ENCODE data around the gene SAMD14. TPM values are rescaled to one million over a fixed set of nuclear protein-coding genes. Genes with fewer than 3 reads are reported as not detected.

SAMD14 gene
- total and polyA plus RNA-seq, 2 experiments from 2014 or later: 0.70 to 4.7 TPM

- TF ChIP-seq REST (IDR thresholded peaks at IDR 0.05; ENCODE audit: unreplicated experiment): no peak
- TF ChIP-seq ZNF114 (CRISPR knock-in tag; IDR thresholded peaks at IDR 0.05): no peak
- TF ChIP-seq CTCF (conservative IDR thresholded peaks at IDR 0.05; ENCODE audit: low read depth in 2 of 2): no peak
Observed at GRCh38 chr17:50170662-50171370, 40.9 kb upstream of the SAMD14 start (continued).

- no peak overlapping the region for H3K4me3 ChIP-seq
- TF ChIP-seq NANOG (IDR thresholded peaks at IDR 0.05; ENCODE audit: borderline replicate concordance) (no peak), STAT1 (IDR thresholded peaks at IDR 0.05; ENCODE audit: unreplicated experiment) (no peak), ZNF462 (CRISPR knock-in tag; IDR thresholded peaks at IDR 0.05) (no peak), POLR2AphosphoS5 (IDR thresholded peaks at IDR 0.05; ENCODE audit: low read depth) (no peak)
- DNase-seq (ENCODE audit: low spot score) (no peak), ATAC-seq (no peak)
- H3K4me1 Mint-ChIP-seq: peaks cover 27% of the 10 kb centered on the region
- H2AFZ ChIP-seq: no peak overlapping the region
- H3F3A ChIP-seq (replicated peaks; ENCODE audit: low read depth): no peaks in the 10 kb centered on the region
- no peaks in the 10 kb centered on the region for H3K36me3 ChIP-seq (ENCODE audit: insufficient read depth)
- H3K9me2 ChIP-seq (ENCODE audit: insufficient read depth): no peaks in the 10 kb centered on the region
- H3K9me3 Mint-ChIP-seq: no peaks in the 10 kb centered on the region; the same call in 2 of the 3 replicates
- no peaks in the 10 kb centered on the region for H3K79me2 ChIP-seq (replicated peaks; ENCODE audit: insufficient read depth)
- no peaks in the 10 kb centered on the region for H3K4me1 ChIP-seq (ENCODE audit: insufficient read depth)
- no peaks in the 10 kb centered on the region for H3K36me3 Mint-ChIP-seq (ENCODE audit: low read depth)
- H3K27me3 ChIP-seq (ENCODE audit: insufficient read depth): no peaks in the 10 kb centered on the region
- H4K20me1 ChIP-seq (replicated peaks; ENCODE audit: insufficient read depth): no peaks in the 10 kb centered on the region
- H3K27ac ChIP-seq (ENCODE audit: low read depth): no peak overlapping the region
- H3K4me2 ChIP-seq: no peak overlapping the region
- H3K27ac Mint-ChIP-seq: no peak overlapping the region
- H3K27me3 Mint-ChIP-seq (ENCODE audit: insufficient read depth, low read depth, poor library complexity): peaks cover 14% of the 10 kb centered on the region
- no peak overlapping the region for H3K4me3 Mint-ChIP-seq
Observed at GRCh38 chr17:50169881-50170459, 40.0 kb upstream of the SAMD14 start.

All from GM23338 (cell line).